WERI-Rb-1 (cell line): ENCODE data around the gene GJA9.

Source experiments
- DNase-seq: peaks from one replicate; pipeline ENCODE4 v3.0.0-alpha.2; 2020
- H3K27ac ChIP-seq: fragments of 250-450 bp; sonication (Bioruptor Pico); 2 replicates; pipeline ENCODE4 v1.5.1; 2020; ENCODE audit warnings: mild to moderate bottlenecking, moderate library complexity
- H3K27me3 ChIP-seq: fragments of 250-450 bp; sonication (Bioruptor Pico); 2 replicates; pipeline ENCODE4 v1.5.1; 2021; ENCODE audit warnings: mild to moderate bottlenecking, low read depth, moderate library complexity; ENCODE audit not compliant: insufficient read depth, severe bottlenecking
- H3K36me3 ChIP-seq: fragments of 250-450 bp; sonication (Bioruptor Pico); 2 replicates; pipeline ENCODE4 v1.5.1; 2020; ENCODE audit warnings: mild to moderate bottlenecking, moderate library complexity
- H3K4me3 ChIP-seq: 2 replicates; pipeline ENCODE4 v1.5.1; 2011; ENCODE audit warnings: low read depth, mild to moderate bottlenecking, control low read depth, low read length
- H3K9me3 ChIP-seq: fragments of 250-450 bp; sonication (Bioruptor Pico); 2 replicates; pipeline ENCODE4 v1.5.1; 2021; ENCODE audit warnings: mild to moderate bottlenecking, moderate library complexity; ENCODE audit not compliant: severe bottlenecking
- CTCF ChIP-seq: IDR thresholded peaks from 2 replicates; pipeline ENCODE4 v1.5.1; 2011; ENCODE audit warnings: low read depth, mild to moderate bottlenecking, control low read depth, inconsistent platforms, low read length

GJA9 gene

GRCh38 chr1:38881487-38881886, at the start of gene GJA9:
Gene GJA9, minus strand, starts transcription at chr1:38881587. Its CDS starts 5,489 bp downstream, at chr1:38876098.
- no peak for TF ChIP-seq CTCF
- H3K36me3 ChIP-seq = no peaks in the 10 kb centered on the region
- H3K27ac ChIP-seq = no peak within 1 kb of the TSS
- DNase-seq = no peak
- no peaks in the 10 kb centered on the region for H3K27me3 ChIP-seq
- no peak within 1 kb of the TSS for H3K4me3 ChIP-seq
- H3K9me3 ChIP-seq = no peaks in the 10 kb centered on the region

- Histone ChIP-seq H3K9me3 (no peaks in the 10 kb centered on the region), H3K4me3 (no peak overlapping the region), H3K36me3 (no peaks in the 10 kb centered on the region), H3K27me3 (no peaks in the 10 kb centered on the region), H3K27ac (no peak overlapping the region)
- no peak for TF ChIP-seq CTCF
- DNase-seq = no peak
Observed at GRCh38 chr1:38929476-38929875, 48.1 kb upstream of the GJA9 start.

GRCh38 chr1:38929054-38929453, 47.7 kb upstream of the GJA9 start:
- H3K27ac ChIP-seq = no peak overlapping the region
- no peaks in the 10 kb centered on the region for H3K9me3 ChIP-seq
- no peaks in the 10 kb centered on the region for H3K27me3 ChIP-seq
- no peak for TF ChIP-seq CTCF
- H3K36me3 ChIP-seq = no peaks in the 10 kb centered on the region
- no peak overlapping the region for H3K4me3 ChIP-seq
- no peak for DNase-seq

- no peak overlapping the region for H3K4me3 ChIP-seq
- H3K27me3 ChIP-seq = no peaks in the 10 kb centered on the region
- H3K9me3 ChIP-seq = no peaks in the 10 kb centered on the region
- no peak for DNase-seq
- H3K36me3 ChIP-seq = no peaks in the 10 kb centered on the region
- no peak for TF ChIP-seq CTCF
- no peak overlapping the region for H3K27ac ChIP-seq
Observed at GRCh38 chr1:38926091-38926490, 44.7 kb upstream of the GJA9 start.

GRCh38 chr1:38925391-38925790, 44.0 kb upstream of the GJA9 start:
- Histone ChIP-seq H3K4me3 (no peak overlapping the region), H3K36me3 (no peaks in the 10 kb centered on the region), H3K9me3 (no peaks in the 10 kb centered on the region), H3K27ac (no peak overlapping the region), H3K27me3 (no peaks in the 10 kb centered on the region)
- no peak for TF ChIP-seq CTCF
- no peak for DNase-seq

GRCh38 chr1:38923607-38924006, 42.2 kb upstream of the GJA9 start:
- Histone ChIP-seq H3K27me3 (no peaks in the 10 kb centered on the region), H3K27ac (no peak overlapping the region), H3K4me3 (no peak overlapping the region), H3K36me3 (no peaks in the 10 kb centered on the region), H3K9me3 (no peaks in the 10 kb centered on the region)
- TF ChIP-seq CTCF = no peak
- DNase-seq = no peak
